Endothelial cell of umbilical vein (primary cell): ENCODE measurements around the gene KIFC3.

ENCODE experiments used
- EZH2 ChIP-seq: IDR thresholded peaks from 2 replicates; pipeline ENCODE4 v1.6.1; 2012; ENCODE audit warnings: borderline replicate concordance, low read depth, mild to moderate bottlenecking, moderate library complexity, low read length, inconsistent platforms; ENCODE audit not compliant: severe bottlenecking
- FOS ChIP-seq: IDR thresholded peaks from 2 replicates; pipeline ENCODE4 v1.6.1; 2011; ENCODE audit warnings: mild to moderate bottlenecking, low read length, moderate library complexity, borderline replicate concordance; ENCODE audit not compliant: insufficient read depth
- GATA2 ChIP-seq: IDR thresholded peaks from 2 replicates; pipeline ENCODE4 v1.7.0; 2011; ENCODE audit warnings: low read depth, mild to moderate bottlenecking, moderate library complexity, mixed read lengths, low read length; ENCODE audit not compliant: insufficient read length, insufficient read depth
- JUN ChIP-seq: IDR thresholded peaks from 2 replicates; pipeline ENCODE4 v1.6.1; 2011; ENCODE audit warnings: borderline replicate concordance, low read depth; ENCODE audit not compliant: insufficient read length, insufficient read depth
- MYC ChIP-seq: IDR thresholded peaks from one replicate; pipeline ENCODE4 v1.6.1; 2011; ENCODE audit warnings: mild to moderate bottlenecking, low read depth, low read length
- POLR2A ChIP-seq: IDR thresholded peaks from 2 replicates; pipeline ENCODE4 v1.6.1; 2012; ENCODE audit warnings: low read depth, mild to moderate bottlenecking, control low read depth, low read length
- POLR2AphosphoS5 ChIP-seq: IDR thresholded peaks from 2 replicates; pipeline ENCODE4 v1.6.1; 2012; ENCODE audit warnings: low read depth, mild to moderate bottlenecking, control low read depth, low read length, moderate library complexity; ENCODE audit not compliant: insufficient read depth
- TF ChIP-seq, protein P1 (sequence below), 2 donors: IDR thresholded peaks; 1 replicate in 1 of 2; 2 replicates in 1 of 2; pipeline ENCODE4 v1.5.1; 2011; ENCODE audit warnings: low read length in 2 of 2, mild to moderate bottlenecking in 2 of 2, moderate library complexity in 2 of 2, control low read depth in 1 of 2, inconsistent platforms in 1 of 2, low read depth in 1 of 2; ENCODE audit not compliant: insufficient read depth in 1 of 2; ENCODE audit errors: extremely low read depth in 1 of 2
- TF ChIP-seq, protein P2 (sequence below): IDR thresholded peaks from 2 replicates; pipeline ENCODE4 v1.6.1; 2011; ENCODE audit not compliant: insufficient read depth, insufficient read length

DNA sequence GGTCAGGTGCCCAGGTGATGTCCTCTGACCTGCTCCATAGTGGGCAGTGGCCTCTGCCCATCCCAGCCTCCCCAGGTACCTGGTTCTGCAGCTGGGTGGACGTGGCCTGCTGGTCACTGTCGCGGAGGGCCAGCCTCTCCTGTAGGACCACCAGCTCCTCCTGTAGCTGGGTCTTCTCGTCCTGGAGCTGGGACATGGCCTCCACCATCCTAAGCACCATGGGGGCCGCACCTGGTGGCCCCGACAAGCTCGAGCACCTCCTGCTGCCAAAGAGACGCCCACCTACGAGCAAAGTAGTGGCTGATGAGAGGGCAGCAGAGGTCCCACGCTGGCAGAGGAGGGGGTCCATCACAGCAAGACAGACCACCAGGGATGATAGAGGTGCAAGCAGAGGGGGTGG lies 16.9 kb downstream of the KIFC3 start:
- TF ChIP-seq, protein P1, sequence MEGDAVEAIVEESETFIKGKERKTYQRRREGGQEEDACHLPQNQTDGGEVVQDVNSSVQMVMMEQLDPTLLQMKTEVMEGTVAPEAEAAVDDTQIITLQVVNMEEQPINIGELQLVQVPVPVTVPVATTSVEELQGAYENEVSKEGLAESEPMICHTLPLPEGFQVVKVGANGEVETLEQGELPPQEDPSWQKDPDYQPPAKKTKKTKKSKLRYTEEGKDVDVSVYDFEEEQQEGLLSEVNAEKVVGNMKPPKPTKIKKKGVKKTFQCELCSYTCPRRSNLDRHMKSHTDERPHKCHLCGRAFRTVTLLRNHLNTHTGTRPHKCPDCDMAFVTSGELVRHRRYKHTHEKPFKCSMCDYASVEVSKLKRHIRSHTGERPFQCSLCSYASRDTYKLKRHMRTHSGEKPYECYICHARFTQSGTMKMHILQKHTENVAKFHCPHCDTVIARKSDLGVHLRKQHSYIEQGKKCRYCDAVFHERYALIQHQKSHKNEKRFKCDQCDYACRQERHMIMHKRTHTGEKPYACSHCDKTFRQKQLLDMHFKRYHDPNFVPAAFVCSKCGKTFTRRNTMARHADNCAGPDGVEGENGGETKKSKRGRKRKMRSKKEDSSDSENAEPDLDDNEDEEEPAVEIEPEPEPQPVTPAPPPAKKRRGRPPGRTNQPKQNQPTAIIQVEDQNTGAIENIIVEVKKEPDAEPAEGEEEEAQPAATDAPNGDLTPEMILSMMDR (IDR thresholded peaks at IDR 0.05; ENCODE audit: extremely low read depth in 1 of 2, insufficient read depth in 1 of 2, low read depth in 1 of 2, low read length in 2 of 2) = no peak
- no peak for TF ChIP-seq EZH2
- TF ChIP-seq POLR2A = no peak
- no peak for TF ChIP-seq JUN
- no peak for TF ChIP-seq GATA2
- no peak for TF ChIP-seq FOS
- TF ChIP-seq POLR2AphosphoS5 = no peak
- TF ChIP-seq, protein P2, sequence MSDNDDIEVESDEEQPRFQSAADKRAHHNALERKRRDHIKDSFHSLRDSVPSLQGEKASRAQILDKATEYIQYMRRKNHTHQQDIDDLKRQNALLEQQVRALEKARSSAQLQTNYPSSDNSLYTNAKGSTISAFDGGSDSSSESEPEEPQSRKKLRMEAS = no peak
- TF ChIP-seq MYC = no peak
